MM.1S (cell line): ENCODE measurements around the gene PLGRKT.
"Not testable (repeated sequence)": the region's sequence is repeated elsewhere in the genome, so short reads cannot be mapped to it uniquely, and the experiment has no call there.

Experiments
- DNase-seq: peaks from one replicate; pipeline ENCODE4 v3.0.0-alpha.2; 2015
- H2AFZ ChIP-seq: fragments of 300-600 bp; sonication (generic); 2 replicates; pipeline ENCODE4 v1.6.0; 2016; ENCODE audit warnings: antibody characterized with exemption, low read length
- H3F3A ChIP-seq: fragments of 300-600 bp; sonication (generic); 2 replicates; pipeline ENCODE4 v1.6.1; 2016; ENCODE audit warnings: mild to moderate bottlenecking, antibody characterized with exemption, low read length, moderate library complexity, mixed read lengths; ENCODE audit not compliant: insufficient read depth
- H3K27ac ChIP-seq: fragments of 300-600 bp; sonication (generic); 2 replicates; pipeline ENCODE4 v1.5.1; 2016; ENCODE audit warnings: mild to moderate bottlenecking, low read length
- H3K27me3 ChIP-seq: fragments of 300-600 bp; sonication (generic); replicated peaks from 2 replicates; pipeline ENCODE4 v1.6.0; 2016; ENCODE audit warnings: low read length; ENCODE audit not compliant: insufficient read depth
- H3K36me3 ChIP-seq: fragments of 300-600 bp; sonication (generic); replicated peaks from 2 replicates; pipeline ENCODE4 v1.6.1; 2016; ENCODE audit warnings: mild to moderate bottlenecking, low read length, mixed read lengths; ENCODE audit not compliant: insufficient read depth
- H3K4me1 ChIP-seq: fragments of 300-600 bp; sonication (generic); 2 replicates; pipeline ENCODE4 v1.6.1; 2016; ENCODE audit warnings: low read length, mixed read lengths
- H3K4me2 ChIP-seq: fragments of 300-600 bp; sonication (generic); 2 replicates; pipeline ENCODE4 v1.6.0; 2016; ENCODE audit warnings: low read depth, low read length
- H3K4me3 ChIP-seq: fragments of 300-600 bp; sonication (generic); 2 replicates; pipeline ENCODE4 v1.5.1; 2016; ENCODE audit warnings: low read length, mixed read lengths
- H3K79me2 ChIP-seq: fragments of 300-600 bp; sonication (generic); 2 replicates; pipeline ENCODE4 v1.6.1; 2016; ENCODE audit warnings: mixed run types, low read length, mixed read lengths
- H3K9ac ChIP-seq: fragments of 300-600 bp; sonication (generic); 2 replicates; pipeline ENCODE4 v1.6.1; 2016; ENCODE audit warnings: low read length, mixed read lengths
- H3K9me2 ChIP-seq: fragments of 300-600 bp; sonication (generic); replicated peaks from 2 replicates; pipeline ENCODE4 v1.6.1; 2016; ENCODE audit warnings: mild to moderate bottlenecking, low read length, mixed read lengths; ENCODE audit not compliant: insufficient read depth
- H3K9me3 ChIP-seq: fragments of 300-600 bp; sonication (generic); replicated peaks from 2 replicates; pipeline ENCODE4 v1.6.1; 2016; ENCODE audit warnings: mild to moderate bottlenecking, low read length, mixed read lengths; ENCODE audit not compliant: insufficient read depth
- H4K20me1 ChIP-seq: fragments of 300-600 bp; sonication (generic); 2 replicates; pipeline ENCODE4 v1.6.1; 2016; ENCODE audit warnings: mild to moderate bottlenecking, low read length, moderate library complexity, mixed read lengths; ENCODE audit not compliant: insufficient read depth
- CTCF ChIP-seq: fragments of 300-600 bp; sonication (generic); IDR thresholded peaks from 2 replicates; pipeline ENCODE4 v1.5.1; 2016; ENCODE audit warnings: antibody characterized with exemption, low read length, mixed read lengths
- EZH2 ChIP-seq: fragments of 300-600 bp; sonication (generic); optimal IDR thresholded peaks from 2 replicates; pipeline ENCODE3; 2017; ENCODE audit warnings: low read depth, mild to moderate bottlenecking, antibody characterized with exemption, low read length, mixed read lengths
- EZH2phosphoT487 ChIP-seq: fragments of 300-600 bp; sonication (generic); IDR thresholded peaks from 2 replicates; pipeline ENCODE4 v1.6.1; 2018; ENCODE audit warnings: antibody characterized with exemption, low read length

Gene PLGRKT

GRCh38 chr9:5435912-5436311, 1.8 kb downstream of the PLGRKT start:
- no peaks in the 10 kb centered on the region for H3K36me3 ChIP-seq
- no peak for DNase-seq
- H3K4me3 ChIP-seq, result no peak overlapping the region
- no peaks in the 10 kb centered on the region for H4K20me1 ChIP-seq
- no peaks in the 10 kb centered on the region for H3K27me3 ChIP-seq
- H2AFZ ChIP-seq, result no peak overlapping the region
- H3K9ac ChIP-seq, result no peak overlapping the region
- TF ChIP-seq EZH2phosphoT487 (no peak), CTCF (no peak), EZH2 (no peak)
- peaks cover 22% of the 10 kb centered on the region for H3F3A ChIP-seq
- H3K9me3 ChIP-seq, result no peaks in the 10 kb centered on the region
- H3K27ac ChIP-seq, result no peak overlapping the region
- peaks cover 4% of the 10 kb centered on the region; the same call in 1 of the 2 replicates for H3K79me2 ChIP-seq
- H3K9me2 ChIP-seq, result no peaks in the 10 kb centered on the region
- no peak overlapping the region for H3K4me2 ChIP-seq
- peaks cover 7% of the 10 kb centered on the region; the same call in 1 of the 2 replicates for H3K4me1 ChIP-seq

- not testable (repeated sequence) for H3K9me2 ChIP-seq, DNase-seq, H3K9ac ChIP-seq, H3K4me2 ChIP-seq, H3K27me3 ChIP-seq, H3K36me3 ChIP-seq, H3K27ac ChIP-seq, H3K9me3 ChIP-seq, H3K4me1 ChIP-seq, H4K20me1 ChIP-seq, H3K79me2 ChIP-seq, H3K4me3 ChIP-seq, H2AFZ ChIP-seq
- peaks cover 21% of the 10 kb centered on the region for H3F3A ChIP-seq
These were observed 3.6 kb downstream of the PLGRKT start for GRCh38 chr9:5433841-5434810.

- H3K27me3 ChIP-seq, H3K9me2 ChIP-seq, H3K36me3 ChIP-seq, H2AFZ ChIP-seq, H3K4me1 ChIP-seq, H3K9ac ChIP-seq, H3K9me3 ChIP-seq, H3K4me2 ChIP-seq, DNase-seq, H3K27ac ChIP-seq, H4K20me1 ChIP-seq, H3K79me2 ChIP-seq, H3K4me3 ChIP-seq: not testable (repeated sequence)
- peaks cover 13% of the 10 kb centered on the region for H3F3A ChIP-seq
These were observed 4.4 kb downstream of the PLGRKT start for GRCh38 chr9:5433328-5433727.

- H3K9me2 ChIP-seq, H3K4me2 ChIP-seq, H3K27ac ChIP-seq, H3K4me3 ChIP-seq, H4K20me1 ChIP-seq, H3K79me2 ChIP-seq, DNase-seq, H3K27me3 ChIP-seq, H2AFZ ChIP-seq, H3K36me3 ChIP-seq, H3K9me3 ChIP-seq, H3F3A ChIP-seq, H3K9ac ChIP-seq, H3K4me1 ChIP-seq: not testable (repeated sequence)
These were observed 4.8 kb downstream of the PLGRKT start for GRCh38 chr9:5432890-5433289.
